ENCODE data around the gene RICTOR. TPM values are rescaled to one million over a fixed set of nuclear protein-coding genes. Genes with fewer than 3 reads are reported as not detected.

Gene RICTOR
- total RNA-seq, 6 experiments from 2014 or later = 16.1 to 24.0 (median 20.1) TPM

GRCh38 chr5:39114155-39114554, 40.0 kb upstream of the RICTOR start:
- Mint-ChIP-seq H3K9me3 (no peaks in the 10 kb centered on the region), H3K27me3 (ENCODE audit: insufficient read depth) (no peaks in the 10 kb centered on the region), H3K4me1 (ENCODE audit: low read depth) (peaks cover 42% of the 10 kb centered on the region), H3K4me3 (no peak overlapping the region), H3K27ac (no peak overlapping the region), H3K36me3 (ENCODE audit: low read depth) (no peaks in the 10 kb centered on the region)
- TF ChIP-seq, protein P1, sequence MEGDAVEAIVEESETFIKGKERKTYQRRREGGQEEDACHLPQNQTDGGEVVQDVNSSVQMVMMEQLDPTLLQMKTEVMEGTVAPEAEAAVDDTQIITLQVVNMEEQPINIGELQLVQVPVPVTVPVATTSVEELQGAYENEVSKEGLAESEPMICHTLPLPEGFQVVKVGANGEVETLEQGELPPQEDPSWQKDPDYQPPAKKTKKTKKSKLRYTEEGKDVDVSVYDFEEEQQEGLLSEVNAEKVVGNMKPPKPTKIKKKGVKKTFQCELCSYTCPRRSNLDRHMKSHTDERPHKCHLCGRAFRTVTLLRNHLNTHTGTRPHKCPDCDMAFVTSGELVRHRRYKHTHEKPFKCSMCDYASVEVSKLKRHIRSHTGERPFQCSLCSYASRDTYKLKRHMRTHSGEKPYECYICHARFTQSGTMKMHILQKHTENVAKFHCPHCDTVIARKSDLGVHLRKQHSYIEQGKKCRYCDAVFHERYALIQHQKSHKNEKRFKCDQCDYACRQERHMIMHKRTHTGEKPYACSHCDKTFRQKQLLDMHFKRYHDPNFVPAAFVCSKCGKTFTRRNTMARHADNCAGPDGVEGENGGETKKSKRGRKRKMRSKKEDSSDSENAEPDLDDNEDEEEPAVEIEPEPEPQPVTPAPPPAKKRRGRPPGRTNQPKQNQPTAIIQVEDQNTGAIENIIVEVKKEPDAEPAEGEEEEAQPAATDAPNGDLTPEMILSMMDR (IDR thresholded peaks at IDR 0.05) = no peak
- DNase-seq = no peak

GRCh38 chr5:39113354-39113953, 39.3 kb upstream of the RICTOR start:
- Mint-ChIP-seq H3K36me3 (ENCODE audit: low read depth) (no peaks in the 10 kb centered on the region), H3K4me1 (ENCODE audit: low read depth) (peaks cover 40% of the 10 kb centered on the region), H3K9me3 (no peaks in the 10 kb centered on the region), H3K4me3 (no peak overlapping the region), H3K27ac (no peak overlapping the region), H3K27me3 (ENCODE audit: insufficient read depth) (no peaks in the 10 kb centered on the region)
- TF ChIP-seq, protein P1 (IDR thresholded peaks at IDR 0.05) = no peak
- no peak for DNase-seq

- no peaks in the 10 kb centered on the region for H3K9me3 Mint-ChIP-seq
- no peak overlapping the region for H3K4me3 Mint-ChIP-seq
- no peak for DNase-seq
- no peaks in the 10 kb centered on the region for H3K36me3 Mint-ChIP-seq (ENCODE audit: low read depth)
- no peak overlapping the region for H3K27ac Mint-ChIP-seq
- TF ChIP-seq, protein P1 (IDR thresholded peaks at IDR 0.05) = no peak
- no peaks in the 10 kb centered on the region for H3K27me3 Mint-ChIP-seq (ENCODE audit: insufficient read depth)
- peaks cover 29% of the 10 kb centered on the region for H3K4me1 Mint-ChIP-seq (ENCODE audit: low read depth)
Observed at GRCh38 chr5:39109606-39110005, 35.4 kb upstream of the RICTOR start.

- Mint-ChIP-seq H3K4me1 (ENCODE audit: low read depth) (peaks cover 34% of the 10 kb centered on the region), H3K36me3 (ENCODE audit: low read depth) (no peaks in the 10 kb centered on the region), H3K27me3 (ENCODE audit: insufficient read depth) (no peaks in the 10 kb centered on the region), H3K9me3 (no peaks in the 10 kb centered on the region), H3K4me3 (no peak overlapping the region), H3K27ac (no peak overlapping the region)
- TF ChIP-seq, protein P1 (IDR thresholded peaks at IDR 0.05) = no peak
- no peak for DNase-seq
Observed at GRCh38 chr5:39108987-39109386, 34.8 kb upstream of the RICTOR start.

DNA sequence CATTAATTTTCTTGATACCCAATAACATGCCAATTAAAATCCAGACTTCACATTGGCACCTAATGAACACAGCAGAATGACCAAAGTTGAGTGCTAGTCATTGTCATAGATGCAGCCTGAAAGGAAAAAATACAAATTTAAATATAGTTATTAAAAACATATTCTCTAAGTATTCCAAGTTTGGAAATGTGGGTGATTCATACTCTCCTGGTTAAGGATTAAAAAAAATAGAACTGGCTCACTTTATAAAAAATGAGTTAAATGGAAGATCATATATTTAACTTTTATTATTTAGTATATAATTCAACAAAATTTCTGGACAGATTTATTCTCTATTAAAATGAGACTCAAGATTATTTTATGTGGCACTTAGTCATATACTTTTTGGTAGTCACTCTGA, 33.2 kb upstream of the RICTOR start:
- no peaks in the 10 kb centered on the region for H3K36me3 Mint-ChIP-seq (ENCODE audit: low read depth)
- no peak overlapping the region for H3K27ac Mint-ChIP-seq
- TF ChIP-seq, protein P1 (IDR thresholded peaks at IDR 0.05) = no peak
- H3K27me3 Mint-ChIP-seq (ENCODE audit: insufficient read depth) = no peaks in the 10 kb centered on the region
- peaks cover 47% of the 10 kb centered on the region for H3K4me1 Mint-ChIP-seq (ENCODE audit: low read depth)
- no peaks in the 10 kb centered on the region for H3K9me3 Mint-ChIP-seq
- no peak for DNase-seq
- H3K4me3 Mint-ChIP-seq = no peak overlapping the region
